ENCODE data around the gene MACROD2. TPM values are rescaled to one million over a fixed set of nuclear protein-coding genes. Genes with fewer than 3 reads are reported as not detected.

MACROD2 gene
- polyA plus RNA-seq, 2 of the 4 experiments (the other 2 are of a cell fraction): 0.96 to 1.3 TPM

DNA sequence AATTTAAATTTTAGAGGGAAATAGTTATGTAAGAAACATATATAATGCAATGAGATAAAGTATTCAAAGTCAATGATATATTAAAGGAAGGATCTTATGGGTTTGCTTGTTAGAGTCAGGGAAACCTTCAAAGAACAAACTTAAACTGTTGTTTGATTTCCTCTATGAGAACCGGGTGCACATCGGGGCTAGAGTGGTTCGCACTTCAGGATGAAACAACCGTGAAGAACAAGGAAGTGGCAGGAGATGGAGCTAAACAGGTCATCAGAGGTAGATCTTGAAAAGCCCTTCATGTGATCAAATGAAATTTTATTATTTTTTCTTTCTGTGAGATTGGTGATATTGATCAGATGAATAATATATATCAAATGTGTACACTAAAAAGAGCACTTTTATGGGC is 1294.0 kb downstream of the MACROD2 start (continued):
- TF ChIP-seq, protein P1, sequence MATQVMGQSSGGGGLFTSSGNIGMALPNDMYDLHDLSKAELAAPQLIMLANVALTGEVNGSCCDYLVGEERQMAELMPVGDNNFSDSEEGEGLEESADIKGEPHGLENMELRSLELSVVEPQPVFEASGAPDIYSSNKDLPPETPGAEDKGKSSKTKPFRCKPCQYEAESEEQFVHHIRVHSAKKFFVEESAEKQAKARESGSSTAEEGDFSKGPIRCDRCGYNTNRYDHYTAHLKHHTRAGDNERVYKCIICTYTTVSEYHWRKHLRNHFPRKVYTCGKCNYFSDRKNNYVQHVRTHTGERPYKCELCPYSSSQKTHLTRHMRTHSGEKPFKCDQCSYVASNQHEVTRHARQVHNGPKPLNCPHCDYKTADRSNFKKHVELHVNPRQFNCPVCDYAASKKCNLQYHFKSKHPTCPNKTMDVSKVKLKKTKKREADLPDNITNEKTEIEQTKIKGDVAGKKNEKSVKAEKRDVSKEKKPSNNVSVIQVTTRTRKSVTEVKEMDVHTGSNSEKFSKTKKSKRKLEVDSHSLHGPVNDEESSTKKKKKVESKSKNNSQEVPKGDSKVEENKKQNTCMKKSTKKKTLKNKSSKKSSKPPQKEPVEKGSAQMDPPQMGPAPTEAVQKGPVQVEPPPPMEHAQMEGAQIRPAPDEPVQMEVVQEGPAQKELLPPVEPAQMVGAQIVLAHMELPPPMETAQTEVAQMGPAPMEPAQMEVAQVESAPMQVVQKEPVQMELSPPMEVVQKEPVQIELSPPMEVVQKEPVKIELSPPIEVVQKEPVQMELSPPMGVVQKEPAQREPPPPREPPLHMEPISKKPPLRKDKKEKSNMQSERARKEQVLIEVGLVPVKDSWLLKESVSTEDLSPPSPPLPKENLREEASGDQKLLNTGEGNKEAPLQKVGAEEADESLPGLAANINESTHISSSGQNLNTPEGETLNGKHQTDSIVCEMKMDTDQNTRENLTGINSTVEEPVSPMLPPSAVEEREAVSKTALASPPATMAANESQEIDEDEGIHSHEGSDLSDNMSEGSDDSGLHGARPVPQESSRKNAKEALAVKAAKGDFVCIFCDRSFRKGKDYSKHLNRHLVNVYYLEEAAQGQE (IDR thresholded peaks at IDR 0.05): no peak
- TF ChIP-seq BHLHE40 (IDR thresholded peaks at IDR 0.05; ENCODE audit: low read depth, low read length) (no peak), KDM1A (IDR thresholded peaks at IDR 0.05; ENCODE audit: low read depth) (no peak), TP53 (CRISPR knock-in tag; IDR thresholded peaks at IDR 0.05) (no peak), HOXB5 (CRISPR knock-in tag; IDR thresholded peaks at IDR 0.05) (no peak), EP300 (IDR thresholded peaks at IDR 0.05) (no peak)

DNA sequence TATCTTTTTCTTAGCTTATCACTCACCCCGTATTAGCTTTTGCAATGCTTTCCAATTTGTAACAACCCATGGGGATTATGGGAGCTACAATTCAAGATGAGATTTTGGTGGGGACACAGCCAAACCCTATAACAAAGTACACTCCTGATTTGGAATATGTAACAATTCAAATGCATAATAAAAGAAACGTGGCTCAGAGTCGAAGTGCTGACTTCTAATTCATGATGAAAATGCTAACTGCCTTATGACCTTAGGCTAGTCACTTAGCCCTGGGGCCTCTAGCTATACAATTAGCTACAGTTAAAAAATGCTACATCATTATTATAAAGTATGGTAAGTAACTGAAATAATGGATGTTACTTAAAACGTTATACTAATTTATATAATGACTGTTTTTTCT is 1297.1 kb downstream of the MACROD2 start:
- TF ChIP-seq ZSCAN20 (CRISPR knock-in tag; IDR thresholded peaks at IDR 0.05) (no peak), SREBF2 (IDR thresholded peaks at IDR 0.05) (no peak), ZNF302 (CRISPR knock-in tag; IDR thresholded peaks at IDR 0.05) (no peak), HOXB13 (CRISPR knock-in tag; IDR thresholded peaks at IDR 0.05; ENCODE audit: low read depth) (no peak)
- TF ChIP-seq, protein P2, sequence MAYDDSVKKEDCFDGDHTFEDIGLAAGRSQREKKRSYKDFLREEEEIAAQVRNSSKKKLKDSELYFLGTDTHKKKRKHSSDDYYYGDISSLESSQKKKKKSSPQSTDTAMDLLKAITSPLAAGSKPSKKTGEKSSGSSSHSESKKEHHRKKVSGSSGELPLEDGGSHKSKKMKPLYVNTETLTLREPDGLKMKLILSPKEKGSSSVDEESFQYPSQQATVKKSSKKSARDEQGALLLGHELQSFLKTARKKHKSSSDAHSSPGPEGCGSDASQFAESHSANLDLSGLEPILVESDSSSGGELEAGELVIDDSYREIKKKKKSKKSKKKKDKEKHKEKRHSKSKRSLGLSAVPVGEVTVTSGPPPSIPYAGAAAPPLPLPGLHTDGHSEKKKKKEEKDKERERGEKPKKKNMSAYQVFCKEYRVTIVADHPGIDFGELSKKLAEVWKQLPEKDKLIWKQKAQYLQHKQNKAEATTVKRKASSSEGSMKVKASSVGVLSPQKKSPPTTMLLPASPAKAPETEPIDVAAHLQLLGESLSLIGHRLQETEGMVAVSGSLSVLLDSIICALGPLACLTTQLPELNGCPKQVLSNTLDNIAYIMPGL (CRISPR knock-in tag; IDR thresholded peaks at IDR 0.05; ENCODE audit: borderline replicate concordance): no peak
- TF ChIP-seq, protein P3, sequence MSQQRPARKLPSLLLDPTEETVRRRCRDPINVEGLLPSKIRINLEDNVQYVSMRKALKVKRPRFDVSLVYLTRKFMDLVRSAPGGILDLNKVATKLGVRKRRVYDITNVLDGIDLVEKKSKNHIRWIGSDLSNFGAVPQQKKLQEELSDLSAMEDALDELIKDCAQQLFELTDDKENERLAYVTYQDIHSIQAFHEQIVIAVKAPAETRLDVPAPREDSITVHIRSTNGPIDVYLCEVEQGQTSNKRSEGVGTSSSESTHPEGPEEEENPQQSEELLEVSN (IDR thresholded peaks at IDR 0.05; ENCODE audit: borderline replicate concordance, low read depth): no peak
- TF ChIP-seq, protein P4, sequence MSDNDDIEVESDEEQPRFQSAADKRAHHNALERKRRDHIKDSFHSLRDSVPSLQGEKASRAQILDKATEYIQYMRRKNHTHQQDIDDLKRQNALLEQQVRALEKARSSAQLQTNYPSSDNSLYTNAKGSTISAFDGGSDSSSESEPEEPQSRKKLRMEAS (IDR thresholded peaks at IDR 0.05): no peak
- TF ChIP-seq, protein P5, sequence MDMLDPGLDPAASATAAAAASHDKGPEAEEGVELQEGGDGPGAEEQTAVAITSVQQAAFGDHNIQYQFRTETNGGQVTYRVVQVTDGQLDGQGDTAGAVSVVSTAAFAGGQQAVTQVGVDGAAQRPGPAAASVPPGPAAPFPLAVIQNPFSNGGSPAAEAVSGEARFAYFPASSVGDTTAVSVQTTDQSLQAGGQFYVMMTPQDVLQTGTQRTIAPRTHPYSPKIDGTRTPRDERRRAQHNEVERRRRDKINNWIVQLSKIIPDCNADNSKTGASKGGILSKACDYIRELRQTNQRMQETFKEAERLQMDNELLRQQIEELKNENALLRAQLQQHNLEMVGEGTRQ (IDR thresholded peaks at IDR 0.05): no peak
- TF ChIP-seq, protein P6, sequence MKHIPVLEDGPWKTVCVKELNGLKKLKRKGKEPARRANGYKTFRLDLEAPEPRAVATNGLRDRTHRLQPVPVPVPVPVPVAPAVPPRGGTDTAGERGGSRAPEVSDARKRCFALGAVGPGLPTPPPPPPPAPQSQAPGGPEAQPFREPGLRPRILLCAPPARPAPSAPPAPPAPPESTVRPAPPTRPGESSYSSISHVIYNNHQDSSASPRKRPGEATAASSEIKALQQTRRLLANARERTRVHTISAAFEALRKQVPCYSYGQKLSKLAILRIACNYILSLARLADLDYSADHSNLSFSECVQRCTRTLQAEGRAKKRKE (CRISPR knock-in tag; IDR thresholded peaks at IDR 0.05; ENCODE audit: low read depth): no peak
- H3K4me1 ChIP-seq: no peaks in the 10 kb centered on the region
- H3K9me3 ChIP-seq: no peaks in the 10 kb centered on the region
- no peak overlapping the region for H3K4me3 ChIP-seq
- H3K27ac ChIP-seq: no peak overlapping the region
- no peak for ATAC-seq
- DNase-seq (ENCODE audit: low read depth in 1 of 2, low spot score in 1 of 2): no peak
- no peak overlapping the region for H3K4me2 ChIP-seq
- no peak for FAIRE-seq
- WGBS (ENCODE audit: missing lambda C conversion rate): 24% methylated on average over 4 of the region's 4 CpGs
- CTCF ChIA-PET: no interaction called here
- POLR2A ChIA-PET: no interaction called here

DNA sequence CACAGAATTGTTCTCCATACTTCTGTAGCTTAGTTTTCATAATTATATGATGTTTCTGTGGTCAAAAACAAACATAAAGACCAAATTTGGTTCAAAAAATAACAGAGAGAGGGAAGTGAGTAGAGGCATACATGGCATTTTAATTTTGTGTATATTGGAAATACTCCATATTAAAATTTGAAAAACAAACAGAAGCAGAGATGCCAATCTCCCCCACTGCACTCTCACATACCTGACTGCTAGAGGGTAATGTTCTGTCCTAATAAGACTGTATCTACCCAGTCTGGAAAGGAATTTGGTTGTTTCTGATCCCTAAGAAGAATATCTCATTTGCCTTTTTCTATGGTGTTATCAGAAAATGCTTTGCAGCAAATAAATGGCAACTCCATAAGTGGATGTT is 1301.1 kb downstream of the MACROD2 start:
- Histone ChIP-seq H3K4me3 (no peak overlapping the region), H3K4me2 (no peak overlapping the region), H3K27ac (no peak overlapping the region), H3K4me1 (no peaks in the 10 kb centered on the region), H3K9me3 (no peaks in the 10 kb centered on the region)
- CTCF ChIA-PET: interaction anchor here (1.1 kb wide), 1 partner anchor 9 kb away, joined by 3 read pairs; no protein-coding TSS in a partner anchor
- no peak for FAIRE-seq
- TF ChIP-seq, protein P7, sequence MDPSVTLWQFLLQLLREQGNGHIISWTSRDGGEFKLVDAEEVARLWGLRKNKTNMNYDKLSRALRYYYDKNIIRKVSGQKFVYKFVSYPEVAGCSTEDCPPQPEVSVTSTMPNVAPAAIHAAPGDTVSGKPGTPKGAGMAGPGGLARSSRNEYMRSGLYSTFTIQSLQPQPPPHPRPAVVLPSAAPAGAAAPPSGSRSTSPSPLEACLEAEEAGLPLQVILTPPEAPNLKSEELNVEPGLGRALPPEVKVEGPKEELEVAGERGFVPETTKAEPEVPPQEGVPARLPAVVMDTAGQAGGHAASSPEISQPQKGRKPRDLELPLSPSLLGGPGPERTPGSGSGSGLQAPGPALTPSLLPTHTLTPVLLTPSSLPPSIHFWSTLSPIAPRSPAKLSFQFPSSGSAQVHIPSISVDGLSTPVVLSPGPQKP (IDR thresholded peaks at IDR 0.05; ENCODE audit: low read depth, low read length): no peak
- TF ChIP-seq CBX2 (IDR thresholded peaks at IDR 0.05; ENCODE audit: borderline replicate concordance, low read depth): no peak
- no peak for TF ChIP-seq CHD2 (IDR thresholded peaks at IDR 0.05; ENCODE audit: low read length, partially characterized antibody)
- ATAC-seq: no peak
- DNase-seq (ENCODE audit: low read depth in 1 of 2, low spot score in 1 of 2): no peak
- POLR2A ChIA-PET: no interaction called here

All from A549 (cell line).